AG10803 (cell line): ENCODE results near the gene DCAF4.

Experiments
- DNase-seq: peaks from one replicate; pipeline ENCODE4 v3.0.0; 2010; ENCODE audit warnings: low read depth
- H3K4me3 ChIP-seq: 2 replicates; pipeline ENCODE4 v1.5.1; 2011; ENCODE audit warnings: mild to moderate bottlenecking, low read length, control low read depth
- TF ChIP-seq, protein P1 (sequence below): conservative IDR thresholded peaks from 2 replicates; pipeline ENCODE4 v1.5.1; 2011; ENCODE audit warnings: mild to moderate bottlenecking, low read length, control low read depth, inconsistent platforms

Gene DCAF4

GRCh38 chr14:72917094-72917802, 9.0 kb upstream of the DCAF4 start:
- DNase-seq, result no peak
- no peak overlapping the region for H3K4me3 ChIP-seq
- TF ChIP-seq, protein P1, sequence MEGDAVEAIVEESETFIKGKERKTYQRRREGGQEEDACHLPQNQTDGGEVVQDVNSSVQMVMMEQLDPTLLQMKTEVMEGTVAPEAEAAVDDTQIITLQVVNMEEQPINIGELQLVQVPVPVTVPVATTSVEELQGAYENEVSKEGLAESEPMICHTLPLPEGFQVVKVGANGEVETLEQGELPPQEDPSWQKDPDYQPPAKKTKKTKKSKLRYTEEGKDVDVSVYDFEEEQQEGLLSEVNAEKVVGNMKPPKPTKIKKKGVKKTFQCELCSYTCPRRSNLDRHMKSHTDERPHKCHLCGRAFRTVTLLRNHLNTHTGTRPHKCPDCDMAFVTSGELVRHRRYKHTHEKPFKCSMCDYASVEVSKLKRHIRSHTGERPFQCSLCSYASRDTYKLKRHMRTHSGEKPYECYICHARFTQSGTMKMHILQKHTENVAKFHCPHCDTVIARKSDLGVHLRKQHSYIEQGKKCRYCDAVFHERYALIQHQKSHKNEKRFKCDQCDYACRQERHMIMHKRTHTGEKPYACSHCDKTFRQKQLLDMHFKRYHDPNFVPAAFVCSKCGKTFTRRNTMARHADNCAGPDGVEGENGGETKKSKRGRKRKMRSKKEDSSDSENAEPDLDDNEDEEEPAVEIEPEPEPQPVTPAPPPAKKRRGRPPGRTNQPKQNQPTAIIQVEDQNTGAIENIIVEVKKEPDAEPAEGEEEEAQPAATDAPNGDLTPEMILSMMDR, result no peak

GRCh38 chr14:72920008-72920407, 6.3 kb upstream of the DCAF4 start:
- TF ChIP-seq, protein P1, result no peak
- DNase-seq, result no peak
- no peak overlapping the region for H3K4me3 ChIP-seq

- no peak for DNase-seq
Measured at GRCh38 chr14:72921396-72921795, 4.9 kb upstream of the DCAF4 start.

DNA sequence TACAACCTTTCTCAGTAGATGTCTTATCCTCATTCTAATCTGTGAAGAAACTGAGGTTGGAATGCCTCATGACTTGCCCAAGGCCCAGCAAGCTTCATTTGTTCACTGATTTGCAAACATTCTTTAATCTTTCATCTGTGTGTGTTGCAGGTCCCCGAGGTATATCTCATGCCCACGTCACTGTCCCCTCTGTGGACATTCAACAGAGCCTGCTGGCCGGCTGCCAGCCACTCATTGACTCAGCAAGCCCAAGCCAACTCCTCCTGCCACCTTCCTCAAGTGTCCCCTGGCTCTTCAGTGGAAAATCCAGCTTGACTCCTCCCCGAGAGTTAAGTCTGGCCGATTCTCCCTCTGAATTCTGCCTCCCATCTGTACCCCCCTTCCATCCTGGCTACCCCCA, 1.9 kb upstream of the DCAF4 start:
- no peak overlapping the region for H3K4me3 ChIP-seq
- TF ChIP-seq, protein P1, result no peak
- DNase-seq, result no peak

More at GRCh38 chr14:72921396-72921795, 4.9 kb upstream of the DCAF4 start:
- no peak overlapping the region for H3K4me3 ChIP-seq
- TF ChIP-seq, protein P1, result no peak

DNA sequence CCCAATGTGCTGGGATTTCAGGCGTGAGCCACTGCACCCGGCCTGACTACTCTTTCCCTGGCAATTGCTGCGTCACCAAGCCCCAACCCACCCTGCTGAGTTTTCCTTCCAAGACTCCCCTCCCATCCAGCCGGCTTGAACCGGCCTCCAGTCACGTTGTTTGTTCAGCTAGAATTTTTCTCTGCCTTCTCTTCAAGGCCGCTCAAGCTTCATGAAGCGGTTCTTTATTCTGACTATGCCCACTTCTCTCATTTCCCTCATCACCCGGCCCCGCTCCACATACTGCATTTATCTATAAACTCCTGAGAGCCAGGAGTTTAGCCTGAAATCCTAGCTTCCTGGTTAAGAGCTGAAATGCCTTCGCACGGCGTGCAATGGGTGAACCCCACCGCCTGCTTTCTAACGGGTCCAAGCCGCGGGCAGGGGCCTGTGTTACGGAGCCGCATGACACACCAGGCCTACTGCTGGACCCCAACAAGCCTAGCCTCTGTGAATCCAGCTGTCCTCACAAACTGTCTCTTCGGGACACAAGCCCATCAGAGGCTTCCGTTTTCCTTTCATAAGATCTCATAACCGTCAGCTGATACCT, 999 bp upstream of the DCAF4 start:
- no peak for DNase-seq
- TF ChIP-seq, protein P1, result no peak
- H3K4me3 ChIP-seq, result peak overlapping the region; percentile 79; the same call in 1 of the 2 replicates

GRCh38 chr14:72925815-72926291, 411 bp upstream of the DCAF4 start:
- DNase-seq, result no peak
- TF ChIP-seq, protein P1, result no peak
- H3K4me3 ChIP-seq, result peak overlapping the region; percentile 79

DNA sequence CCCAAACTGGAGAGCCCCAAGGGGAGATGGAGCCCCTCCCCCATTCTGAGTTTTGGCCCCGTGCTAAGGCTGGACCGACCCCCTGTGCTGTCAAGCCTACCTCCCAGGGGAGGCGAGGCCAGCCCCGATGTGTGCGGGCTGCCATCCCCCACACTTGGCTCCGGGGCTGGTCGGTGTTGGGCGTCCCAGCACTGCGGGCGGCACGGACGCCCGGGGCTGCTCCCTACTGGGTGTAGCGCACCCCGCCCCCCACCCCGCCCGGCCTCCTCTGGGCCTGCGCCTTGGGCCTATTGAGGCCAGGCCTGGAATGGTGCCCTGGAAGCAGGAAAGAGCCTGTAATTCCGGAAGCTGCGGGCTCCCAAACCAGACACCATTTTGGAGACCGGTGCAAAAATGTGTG, 2.6 kb downstream of the DCAF4 start:
- TF ChIP-seq, protein P1, result no peak
- no peak for DNase-seq
- H3K4me3 ChIP-seq, result no peak overlapping the region
